GM21390 (cell line): ENCODE results near the gene EYA4.

ENCODE experiments used
- ATAC-seq: cut with Tn5 transposase; IDR thresholded peaks from one replicate; pipeline ENCODE4 v1.9.1; 2021; ENCODE audit not compliant: unreplicated experiment

EYA4 gene

DNA sequence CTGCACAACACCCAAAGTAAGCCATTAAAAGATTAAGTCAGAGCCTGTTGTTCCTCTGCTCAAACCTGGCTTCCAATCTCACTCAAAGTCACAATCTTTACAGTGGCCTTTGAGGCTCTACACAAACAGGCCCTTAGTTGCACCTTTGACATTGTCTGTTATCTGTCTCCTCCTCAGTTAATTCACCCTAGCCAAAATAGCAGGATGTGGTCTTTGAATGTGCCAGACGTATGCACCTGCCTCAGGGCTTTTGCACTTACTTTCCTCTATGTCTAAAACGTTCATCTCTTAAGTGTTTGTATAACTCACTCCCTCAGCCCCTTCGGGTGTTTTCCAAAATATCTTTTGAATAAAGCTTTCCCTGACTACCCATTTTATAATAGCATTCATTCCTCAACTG, 107.7 kb downstream of the EYA4 start:
- ATAC-seq = no peak

DNA sequence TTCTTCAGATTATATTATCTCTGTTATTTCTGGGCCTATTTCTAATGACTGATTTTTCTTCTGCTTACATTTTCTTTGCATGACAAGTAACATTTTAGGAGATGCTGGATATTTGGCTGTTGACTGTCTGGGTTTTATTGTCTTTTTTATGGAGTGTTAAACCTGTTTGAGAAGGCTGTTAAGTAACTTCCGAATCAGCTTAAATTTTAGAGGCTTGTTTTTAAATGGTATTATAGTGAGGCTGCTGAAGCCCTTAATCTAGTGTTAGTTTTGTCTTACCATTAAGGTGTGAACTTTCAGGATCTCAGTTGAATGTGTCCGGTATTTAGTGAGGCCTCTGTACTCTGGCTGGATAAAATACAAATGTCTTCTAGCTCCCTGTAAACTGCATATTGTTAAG, 109.8 kb downstream of the EYA4 start:
- ATAC-seq = no peak

DNA sequence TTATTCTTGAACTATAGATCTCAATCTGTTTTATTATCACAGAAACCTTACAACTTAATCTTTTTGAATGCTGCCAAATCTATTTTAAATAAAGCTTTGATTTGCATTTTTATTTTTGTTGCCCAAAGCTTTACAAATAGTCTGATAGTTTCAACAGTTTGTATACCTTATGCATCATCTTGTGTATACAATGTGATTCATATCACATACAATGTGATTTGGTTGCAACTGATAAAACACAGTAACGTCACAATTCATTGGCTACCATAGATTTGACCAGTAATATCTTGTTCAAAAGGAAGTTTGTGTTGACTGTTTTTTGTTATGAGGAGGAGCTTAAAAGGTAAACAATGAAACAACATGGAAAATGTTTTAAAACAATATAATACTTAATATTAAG, 110.9 kb downstream of the EYA4 start:
- ATAC-seq = no peak

DNA sequence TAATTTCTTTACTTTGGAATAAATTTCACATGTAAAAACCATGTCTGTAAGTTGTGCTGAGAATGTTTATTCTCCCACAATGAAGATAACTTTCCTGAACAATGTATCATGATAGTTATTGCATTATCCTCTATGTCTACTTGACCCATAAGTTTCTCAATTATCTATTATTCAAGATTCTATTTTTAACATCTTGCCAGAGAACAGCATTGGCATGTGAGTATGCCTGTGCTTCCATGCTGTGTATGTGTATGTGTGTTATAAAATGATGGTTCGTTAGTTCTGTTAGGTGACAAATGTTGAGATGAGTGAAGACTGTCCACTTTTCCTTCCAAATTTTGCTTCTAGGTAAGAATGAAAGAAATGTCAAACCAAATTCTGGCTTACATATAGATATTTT, 111.9 kb downstream of the EYA4 start:
- no peak for ATAC-seq

GRCh38 chr6:133355922-133356321, 114.8 kb downstream of the EYA4 start:
- ATAC-seq = no peak

- no peak for ATAC-seq
Measured at GRCh38 chr6:133358574-133359150, 117.5 kb downstream of the EYA4 start.

- no peak for ATAC-seq
Measured at GRCh38 chr6:133359256-133359655, 118.1 kb downstream of the EYA4 start.

DNA sequence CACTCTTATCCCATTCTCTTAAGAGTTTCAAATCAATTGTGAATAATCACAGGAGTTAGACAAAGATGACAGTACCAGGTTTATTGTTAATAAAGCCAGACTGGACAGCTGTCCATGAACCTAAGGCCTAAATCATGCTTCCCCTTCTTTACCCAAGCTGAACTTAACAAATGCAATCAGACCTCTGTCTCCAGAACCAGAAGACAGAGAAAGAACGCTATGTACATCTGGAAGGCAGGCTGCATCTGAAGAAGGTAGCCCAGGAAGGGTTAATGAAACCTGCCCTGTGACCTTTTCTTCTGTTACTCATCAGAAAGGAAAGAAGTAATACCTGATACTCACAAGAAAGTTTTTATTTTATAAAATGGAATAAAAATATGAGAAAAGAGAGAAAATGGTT, 118.6 kb downstream of the EYA4 start:
- no peak for ATAC-seq

DNA sequence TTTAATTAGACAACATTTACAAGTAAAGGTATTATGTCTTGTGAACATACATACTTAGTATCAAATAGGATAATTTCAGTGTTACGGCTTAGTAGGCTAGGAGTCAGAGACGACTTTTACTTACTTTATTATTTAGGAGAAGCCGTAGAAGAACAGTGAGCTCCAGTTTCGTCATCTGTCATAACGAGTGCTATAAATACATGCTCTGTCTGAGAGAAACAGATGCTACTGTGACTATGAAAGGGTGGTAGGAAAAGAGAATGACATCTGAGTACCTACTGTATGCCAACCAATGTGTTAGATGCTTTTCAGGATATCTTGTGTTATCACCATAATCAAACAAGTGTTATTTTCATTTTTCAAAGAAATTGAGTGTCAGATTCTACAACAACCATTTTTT, 119.0 kb downstream of the EYA4 start:
- ATAC-seq = no peak

DNA sequence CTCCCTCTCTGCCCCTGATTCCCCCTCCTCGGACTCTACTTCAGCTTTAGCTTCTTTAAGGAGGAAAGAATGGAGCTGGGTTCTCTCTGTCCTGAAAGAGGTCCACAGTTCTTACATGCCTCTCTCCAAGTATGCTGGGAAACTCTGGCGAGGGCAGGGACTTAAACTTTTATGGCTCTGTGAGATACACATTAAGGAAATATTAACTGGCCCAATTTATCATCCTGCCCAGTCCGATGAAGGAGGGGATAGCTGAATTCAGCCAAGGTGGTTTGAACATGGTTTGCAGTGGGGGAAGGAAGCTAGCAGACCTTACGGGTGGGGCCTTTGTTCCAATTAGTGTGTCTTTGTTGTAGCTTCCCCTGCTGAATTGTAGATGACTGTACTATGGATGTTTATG, 121.7 kb downstream of the EYA4 start:
- ATAC-seq = no peak

DNA sequence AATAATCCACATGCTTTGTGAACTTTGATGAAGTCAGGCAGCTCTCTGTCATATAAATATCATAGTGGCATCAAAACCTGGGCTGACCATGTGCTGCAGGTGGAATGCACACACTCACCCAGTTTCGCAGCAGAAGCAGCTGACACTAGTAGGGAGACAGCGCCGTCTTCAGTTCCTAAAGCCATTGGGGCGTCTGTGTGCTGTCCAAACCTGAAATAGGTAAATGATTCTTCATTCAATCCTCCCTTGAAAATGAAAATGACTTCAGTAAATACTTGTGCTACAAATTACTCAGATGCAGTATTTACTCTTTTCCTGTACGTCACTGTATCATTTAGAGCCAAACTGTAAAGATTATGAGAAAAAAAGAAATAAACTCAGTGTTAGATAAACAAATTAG, 127.5 kb downstream of the EYA4 start:
- no peak for ATAC-seq

GRCh38 chr6:133369773-133370272, 128.7 kb downstream of the EYA4 start:
- ATAC-seq = no peak

DNA sequence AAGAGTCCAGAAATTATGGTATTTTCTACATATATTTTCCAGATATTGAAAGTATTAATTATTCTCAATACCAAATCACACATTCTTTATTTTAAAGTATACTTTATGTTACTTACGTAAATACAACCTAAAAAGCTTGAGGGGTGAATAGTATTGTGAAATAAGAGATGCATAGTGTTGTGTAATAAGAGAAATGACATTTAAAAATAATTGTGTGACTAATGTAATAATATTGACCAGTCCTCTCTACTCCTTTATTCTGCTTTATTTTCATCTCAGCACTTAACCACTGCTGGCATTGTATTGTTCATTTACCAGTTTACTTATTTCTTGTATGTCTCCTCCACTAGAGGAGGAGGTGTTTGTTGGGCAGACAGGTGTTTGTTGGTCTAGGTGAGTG, 135.6 kb downstream of the EYA4 start:
- no peak for ATAC-seq

DNA sequence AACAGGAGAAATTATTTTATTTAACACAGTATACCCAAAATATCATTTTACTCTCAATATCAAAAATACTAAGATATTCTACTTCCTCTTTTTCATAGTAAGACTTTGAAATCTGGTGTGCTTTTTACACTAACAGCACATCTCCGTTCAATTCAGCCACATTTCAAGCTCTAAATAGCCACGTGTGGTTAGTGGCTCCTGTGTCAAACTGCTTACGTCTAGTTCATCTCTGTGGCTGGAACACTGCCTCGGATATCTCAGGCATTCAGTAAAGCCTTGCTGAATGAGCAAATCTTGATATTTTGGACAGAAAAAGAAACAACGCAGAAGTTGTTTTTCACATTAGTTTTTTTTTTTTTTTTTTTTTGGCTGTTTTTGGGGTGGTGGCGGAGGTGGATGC, 136.1 kb downstream of the EYA4 start:
- no peak for ATAC-seq

- no peak for ATAC-seq
Measured at GRCh38 chr6:133380047-133380446, 138.9 kb downstream of the EYA4 start.

DNA sequence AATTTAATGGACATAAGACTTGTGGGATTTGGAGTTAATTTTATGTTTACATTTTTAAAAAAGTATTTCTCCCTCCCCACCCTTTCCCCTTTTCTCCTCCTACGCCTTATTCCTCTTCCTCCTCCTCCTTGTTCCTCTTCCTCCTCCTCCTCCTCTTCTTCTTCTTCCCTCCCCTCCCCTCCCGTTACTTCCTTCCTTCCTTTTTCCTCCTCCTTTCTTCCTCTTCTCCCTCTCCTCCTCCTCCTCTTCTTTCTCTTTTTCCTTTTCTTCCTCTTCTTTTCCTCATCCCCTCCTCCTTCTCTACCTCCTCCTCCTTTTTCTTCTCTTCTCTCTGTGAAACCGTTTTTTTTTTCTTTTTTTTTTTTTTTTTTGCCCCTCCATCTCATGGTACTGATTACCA, 139.6 kb downstream of the EYA4 start:
- ATAC-seq = no peak

DNA sequence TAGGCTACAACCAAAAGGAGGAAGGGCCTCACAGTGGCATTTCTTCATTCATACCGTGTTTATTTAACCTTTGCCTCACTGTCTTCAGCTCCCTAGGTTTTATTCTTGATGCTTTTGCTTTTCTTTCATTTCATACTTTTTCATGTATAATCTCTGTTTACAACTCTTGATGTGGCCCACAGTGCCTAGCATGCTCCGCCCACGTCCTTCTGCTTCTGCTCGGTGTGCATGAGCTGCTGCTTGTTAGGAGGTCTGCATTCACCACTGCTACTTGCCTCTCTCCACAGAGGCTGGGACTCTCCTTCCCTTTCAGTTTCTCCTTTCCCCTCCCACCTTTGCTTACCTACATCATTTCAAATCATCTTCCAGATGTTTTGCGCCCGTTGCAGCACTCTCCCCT, 147.6 kb downstream of the EYA4 start:
- ATAC-seq = no peak

DNA sequence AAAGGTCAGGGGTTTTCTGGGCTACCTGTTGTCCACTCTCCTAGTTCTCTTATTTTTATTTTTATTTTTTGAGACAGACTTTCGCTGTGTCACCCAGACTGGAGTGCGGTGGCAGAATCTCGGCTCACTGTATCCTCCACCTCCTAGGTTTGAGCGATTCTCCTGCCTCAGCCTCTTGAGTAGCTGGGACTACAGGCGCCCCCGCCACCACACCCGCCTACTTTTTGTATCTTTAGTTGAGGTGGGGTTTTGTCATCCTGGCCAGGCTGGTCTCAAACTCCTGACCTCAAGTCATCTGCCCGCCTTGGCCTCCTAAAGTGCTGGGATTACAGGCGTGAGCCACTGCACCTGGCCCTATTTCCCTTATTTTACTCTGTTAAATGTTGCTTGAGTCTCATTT, 149.0 kb downstream of the EYA4 start:
- no peak for ATAC-seq

DNA sequence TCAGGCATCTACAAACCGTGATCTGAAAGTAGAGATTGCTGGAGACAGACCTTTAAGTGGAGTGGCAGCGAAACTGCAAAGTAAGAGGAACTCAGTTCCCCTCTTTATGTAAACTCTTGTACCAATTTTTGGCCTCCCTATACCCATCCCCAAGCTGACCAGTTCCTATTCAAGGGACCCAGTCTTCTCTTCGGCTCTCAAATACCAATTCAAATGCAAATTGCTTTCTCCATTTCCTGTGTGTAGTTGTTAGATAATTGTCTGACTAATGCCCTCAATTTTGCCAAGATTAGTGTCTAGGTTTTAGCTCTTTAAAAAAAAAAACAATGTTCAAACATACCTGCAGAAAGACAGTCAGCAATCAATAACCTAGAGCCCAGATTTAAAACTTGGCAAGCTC, 150.9 kb downstream of the EYA4 start:
- ATAC-seq = no peak

DNA sequence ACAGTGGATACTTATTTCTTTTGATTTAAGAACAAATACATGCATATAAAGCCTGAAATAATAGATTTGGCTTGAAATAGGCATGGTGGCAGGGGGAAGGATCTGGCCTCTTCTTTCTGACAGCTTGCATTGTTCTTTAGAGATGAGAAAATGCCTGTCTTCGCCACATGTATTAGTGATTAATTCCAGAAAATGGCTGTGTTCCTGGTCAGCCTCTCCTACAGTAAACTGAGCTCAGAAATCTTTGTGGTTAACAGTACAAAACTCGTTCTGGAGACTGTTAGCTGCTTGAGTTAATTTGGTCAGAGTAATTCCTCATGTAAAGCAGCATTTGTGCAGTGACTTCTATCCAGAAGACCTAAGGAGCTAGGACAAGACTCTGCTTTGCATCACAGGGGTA, 151.5 kb downstream of the EYA4 start:
- ATAC-seq = no peak

- ATAC-seq = no peak
Measured at GRCh38 chr6:133393891-133394290, 152.7 kb downstream of the EYA4 start.

DNA sequence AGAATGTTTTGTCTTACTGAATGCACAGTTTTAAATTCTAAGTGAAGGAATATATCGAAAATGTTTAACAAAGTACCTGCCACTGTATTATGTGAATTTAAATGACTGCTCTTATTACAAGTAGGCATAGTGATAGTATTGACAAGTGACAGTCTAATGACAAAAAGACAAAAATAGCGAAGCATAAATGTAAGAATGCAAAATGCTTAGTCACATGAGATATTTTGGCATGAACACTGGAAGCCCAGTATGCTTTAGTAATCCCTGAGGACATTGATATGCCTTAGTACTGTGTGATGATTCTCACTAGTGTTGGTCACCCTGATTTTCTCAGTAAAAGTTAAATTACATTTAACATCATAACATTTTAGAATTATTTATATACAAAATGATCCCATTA, 153.5 kb downstream of the EYA4 start:
- ATAC-seq = no peak

DNA sequence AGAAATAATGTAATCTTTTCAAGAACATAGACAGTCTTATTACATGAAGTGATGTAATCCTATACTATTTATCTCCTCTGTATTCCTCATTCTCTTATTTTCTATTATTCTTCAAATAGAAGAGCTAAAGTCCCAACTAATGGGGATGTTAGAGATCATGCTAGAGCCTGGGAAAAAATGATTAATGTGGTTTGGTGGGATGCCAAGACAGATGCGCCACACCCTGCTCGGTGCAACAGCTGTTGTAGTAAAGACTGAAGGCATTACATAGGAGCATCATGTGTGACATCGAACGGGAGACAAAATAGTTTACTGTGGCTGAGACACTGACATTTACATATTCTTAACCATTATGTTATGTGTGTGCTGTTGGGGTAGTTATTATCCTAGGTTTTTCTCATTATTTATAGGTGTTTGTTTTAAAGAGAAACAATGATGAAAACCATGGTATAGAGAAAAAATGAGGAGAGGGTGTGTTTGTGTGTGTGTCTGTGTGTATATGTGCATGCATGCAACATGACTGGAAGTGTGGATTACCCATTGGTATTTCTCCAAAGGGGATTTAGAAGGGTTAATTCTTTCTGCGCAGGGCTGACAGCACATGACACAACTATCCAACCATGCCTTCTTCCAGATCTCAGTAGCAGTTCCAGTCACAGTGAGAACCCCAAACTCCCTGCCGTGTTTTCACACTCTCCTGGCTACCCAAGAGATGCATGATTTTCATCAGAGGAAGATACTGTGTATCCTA, 155.3 kb downstream of the EYA4 start:
- ATAC-seq = no peak
